Measurements from ENCODE around the gene CXXC5.

Gene CXXC5

DNA sequence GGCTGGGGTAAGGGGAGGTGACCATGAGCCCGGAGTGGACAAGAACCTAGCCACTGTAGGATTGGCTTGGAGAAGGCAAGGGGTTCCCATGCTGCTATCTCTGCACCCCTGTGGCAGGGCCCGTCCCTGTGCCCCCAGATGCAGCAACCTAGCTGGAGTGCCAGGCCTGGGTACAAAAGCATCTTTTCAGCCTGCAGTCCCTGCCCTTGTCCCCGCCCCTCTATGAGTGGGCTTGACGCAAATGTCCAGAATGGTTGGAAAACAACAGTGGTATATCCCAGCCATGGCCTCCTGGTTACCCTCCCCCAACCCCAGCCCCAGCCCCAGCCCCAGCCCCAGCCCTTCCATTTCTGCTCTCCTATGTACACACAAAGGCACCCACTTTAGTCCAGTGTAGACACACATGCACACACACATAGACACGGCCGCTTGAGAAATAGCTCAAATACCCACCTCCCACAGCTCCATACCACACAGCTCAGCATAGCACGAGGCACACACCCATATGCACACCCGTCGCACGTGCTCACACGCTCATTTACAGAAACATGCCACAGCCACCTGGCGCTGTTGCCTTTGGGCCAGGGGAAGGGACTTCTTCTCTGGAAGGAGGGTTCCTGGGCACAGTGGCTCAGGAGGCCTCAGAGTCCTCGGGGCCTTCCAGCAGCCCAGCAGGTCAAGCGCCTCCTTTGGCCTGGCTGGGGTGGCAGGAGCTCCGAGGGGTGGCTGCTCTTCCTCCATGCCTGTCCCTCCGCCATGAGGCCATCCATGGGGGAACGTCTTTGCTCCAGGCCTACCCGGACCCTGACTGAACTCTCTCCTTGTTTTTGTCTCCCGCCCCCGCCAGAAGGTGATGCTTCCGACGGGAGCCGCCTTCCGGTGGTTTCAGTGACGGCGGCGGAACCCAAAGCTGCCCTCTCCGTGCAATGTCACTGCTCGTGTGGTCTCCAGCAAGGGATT is 34.1 kb downstream of the CXXC5 start:
- DNase-seq = no peak

DNA sequence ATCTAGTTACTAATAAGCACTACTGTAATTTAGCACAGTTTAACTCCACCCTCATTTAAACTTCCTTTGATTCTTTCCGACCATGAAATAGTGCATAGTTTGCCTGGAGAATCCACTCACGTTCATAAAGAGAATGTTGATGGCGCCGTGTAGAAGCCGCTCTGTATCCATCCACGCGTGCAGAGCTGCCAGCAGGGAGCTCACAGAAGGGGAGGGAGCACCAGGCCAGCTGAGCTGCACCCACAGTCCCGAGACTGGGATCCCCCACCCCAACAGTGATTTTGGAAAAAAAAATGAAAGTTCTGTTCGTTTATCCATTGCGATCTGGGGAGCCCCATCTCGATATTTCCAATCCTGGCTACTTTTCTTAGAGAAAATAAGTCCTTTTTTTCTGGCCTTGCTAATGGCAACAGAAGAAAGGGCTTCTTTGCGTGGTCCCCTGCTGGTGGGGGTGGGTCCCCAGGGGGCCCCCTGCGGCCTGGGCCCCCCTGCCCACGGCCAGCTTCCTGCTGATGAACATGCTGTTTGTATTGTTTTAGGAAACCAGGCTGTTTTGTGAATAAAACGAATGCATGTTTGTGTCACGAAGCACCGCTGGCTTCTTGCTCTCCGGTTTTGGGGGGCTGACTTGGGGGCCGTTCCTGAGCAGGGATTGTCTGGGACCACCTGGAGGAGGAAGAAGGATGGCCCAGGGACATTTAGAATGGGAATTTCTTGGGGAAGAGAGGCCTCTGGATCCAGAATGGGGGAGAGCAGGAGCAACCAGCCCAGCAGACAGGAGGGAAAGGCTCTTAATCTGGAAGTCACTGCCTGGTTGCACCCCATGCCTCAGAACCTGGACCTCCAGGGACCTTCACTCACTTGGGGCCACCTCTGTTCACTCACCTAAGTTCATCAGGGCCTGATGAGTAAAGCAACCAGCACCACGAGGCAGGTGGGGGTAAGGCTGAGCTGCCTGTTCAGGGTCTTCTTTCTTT is 35.4 kb downstream of the CXXC5 start:
- no peak for DNase-seq

DNA sequence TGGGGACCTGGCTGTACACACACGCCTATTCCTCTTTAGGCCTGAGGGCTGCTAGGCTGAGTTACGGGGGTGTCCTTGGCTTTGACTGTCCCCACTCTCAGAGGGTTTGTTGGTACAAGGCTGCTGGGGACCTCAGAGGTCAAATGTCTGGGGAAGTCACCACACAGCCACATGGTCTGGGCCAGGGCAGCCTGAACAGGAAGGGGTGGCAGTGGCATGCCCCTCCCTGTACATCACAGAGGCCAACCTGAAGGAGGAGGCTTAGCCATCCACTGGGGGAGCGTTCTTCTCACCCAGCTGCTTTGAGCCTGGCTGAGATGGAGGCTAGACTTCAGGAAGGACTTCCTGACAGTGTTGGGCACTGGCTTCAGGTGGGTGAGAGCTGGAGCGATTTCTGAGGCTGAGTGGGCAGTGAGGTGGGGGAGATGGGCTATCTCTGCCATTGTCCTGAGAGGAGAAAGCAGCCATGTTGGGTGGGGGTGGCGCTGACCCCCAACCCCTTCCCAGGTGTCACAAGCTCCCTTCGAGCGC is 36.3 kb downstream of the CXXC5 start:
- no peak for DNase-seq

DNA sequence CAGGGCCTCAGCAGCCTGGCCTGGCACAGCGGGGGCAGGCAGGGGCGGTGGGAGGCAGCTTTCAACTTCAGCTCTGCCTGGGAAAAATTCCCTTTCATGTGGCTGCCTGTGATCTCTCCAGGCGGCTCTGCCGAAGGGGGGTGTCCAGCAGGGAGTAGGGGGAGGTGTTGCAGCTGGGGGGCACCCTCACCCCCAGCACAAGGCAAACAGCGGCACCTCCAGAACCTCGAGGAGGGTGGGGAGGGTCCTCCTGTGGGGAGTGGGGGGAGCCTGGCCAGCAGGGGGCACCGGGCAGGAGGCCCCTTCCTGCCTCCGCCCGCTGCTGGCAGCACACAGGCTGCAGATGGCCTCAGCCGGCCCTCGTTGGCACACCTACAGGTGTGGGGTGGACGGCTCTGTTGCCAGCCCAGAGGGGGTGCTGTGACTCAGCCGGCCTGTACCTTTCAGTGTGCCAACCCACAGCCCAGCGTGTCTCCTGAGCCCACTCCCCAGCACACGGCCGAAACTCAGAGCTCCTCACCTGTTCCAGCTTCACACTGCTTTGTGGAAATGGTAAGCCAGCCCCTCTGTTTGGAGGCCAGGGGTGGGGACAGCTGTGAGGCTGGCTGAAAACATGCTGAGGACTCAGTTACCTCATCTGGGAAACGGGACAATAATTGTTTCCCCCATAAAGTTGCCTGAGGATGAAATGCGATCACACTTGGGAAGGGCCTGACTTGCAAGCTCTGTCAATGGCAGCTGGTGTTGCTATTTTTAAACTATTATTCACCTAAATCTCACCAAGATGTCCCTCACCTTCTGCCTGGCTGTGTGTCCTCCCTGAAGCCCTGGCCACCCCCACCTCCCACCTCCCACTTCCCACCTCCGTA is 37.0 kb downstream of the CXXC5 start:
- DNase-seq = no peak

DNA sequence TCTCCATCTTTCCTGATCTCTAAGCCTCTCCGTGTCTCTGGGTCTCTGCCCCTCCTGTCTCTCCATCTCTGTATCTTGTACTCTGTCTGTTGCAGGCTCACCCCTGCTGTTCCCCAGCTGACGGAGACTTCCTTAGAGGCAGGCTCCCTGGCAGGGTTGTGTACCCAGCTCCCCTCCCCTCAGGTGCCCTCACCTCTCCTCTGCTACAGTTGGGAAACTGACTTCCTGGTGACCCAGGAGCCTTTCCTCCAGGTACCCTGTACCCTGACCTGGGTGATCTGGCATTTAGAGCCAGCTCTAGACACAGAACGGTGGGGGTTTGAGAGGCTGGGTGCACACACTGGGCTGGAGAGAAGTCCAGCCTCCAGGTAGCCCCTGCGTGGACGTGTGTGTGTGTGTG is 37.7 kb downstream of the CXXC5 start:
- DNase-seq = no peak

DNA sequence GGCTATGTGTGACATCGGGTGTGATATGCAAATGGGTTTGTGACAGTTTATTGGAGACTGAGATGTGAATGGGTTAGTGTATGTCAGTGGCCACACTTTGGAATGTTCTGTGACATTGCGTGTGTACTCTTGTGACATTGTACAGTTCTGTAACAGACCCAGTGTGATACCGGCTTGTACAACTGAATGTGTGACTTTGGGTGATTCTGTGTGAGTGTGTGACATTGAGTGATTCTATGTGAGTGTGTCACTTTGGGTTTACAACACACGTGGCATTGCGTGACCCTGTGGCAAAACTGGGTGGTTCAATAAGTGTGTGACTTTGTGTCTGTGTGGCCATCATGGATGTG is 38.2 kb downstream of the CXXC5 start:
- DNase-seq = no peak

DNA sequence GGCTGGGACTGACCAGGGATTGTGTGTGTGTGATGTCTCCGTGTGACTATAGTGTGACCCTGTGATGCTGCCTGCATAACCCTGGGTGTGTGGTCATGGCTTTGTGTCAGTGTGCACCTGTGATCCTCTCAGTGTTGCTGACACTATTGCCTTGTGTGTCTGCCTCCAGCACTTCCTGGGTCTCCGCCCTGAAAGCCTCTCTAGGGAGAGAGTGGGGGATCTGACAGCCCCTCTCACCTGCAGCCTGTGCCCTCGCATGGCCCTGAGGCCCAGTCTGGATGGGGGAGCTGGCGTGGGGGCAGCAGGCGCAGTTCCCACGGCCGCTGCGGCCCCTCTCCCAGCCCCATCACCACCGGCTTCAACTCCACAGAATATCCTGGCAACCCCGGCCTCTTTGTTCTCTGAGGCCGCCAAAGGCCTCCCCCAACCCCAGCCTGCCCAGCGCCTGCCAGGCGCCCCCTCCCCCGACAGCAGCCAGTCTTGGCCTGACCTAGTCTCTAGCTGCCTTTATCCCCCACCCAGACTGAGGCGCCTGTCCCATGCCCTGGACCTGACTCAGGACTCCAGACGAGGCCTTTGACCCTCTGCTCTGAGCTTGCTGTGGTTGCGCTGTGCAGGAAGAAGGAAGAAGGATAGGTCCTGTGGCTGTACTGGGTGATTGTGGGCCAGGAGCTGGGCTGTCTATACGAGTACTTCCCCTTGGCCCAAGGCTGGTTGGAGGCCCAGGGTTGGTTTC is 38.7 kb downstream of the CXXC5 start:
- no peak for DNase-seq

DNA sequence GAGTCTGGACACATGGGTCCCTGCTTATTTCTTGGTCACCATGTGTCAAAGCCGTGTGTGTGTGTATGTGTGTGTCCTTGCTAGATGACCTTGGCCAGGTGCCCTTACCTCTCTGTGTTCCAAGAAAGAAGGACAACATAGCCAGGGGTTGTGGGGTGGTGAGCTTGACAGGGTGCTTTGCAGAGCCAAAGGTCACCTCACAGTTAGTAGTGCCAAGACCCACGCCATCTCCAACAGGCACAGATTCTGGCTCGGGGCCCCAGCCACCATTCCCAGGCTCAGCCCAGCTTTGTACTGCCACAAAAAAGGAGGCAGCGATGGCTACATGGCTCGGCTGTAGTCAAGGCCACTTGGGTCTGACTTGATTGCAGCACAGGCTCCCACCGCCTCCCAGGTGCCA is 39.5 kb downstream of the CXXC5 start:
- no peak for DNase-seq

DNA sequence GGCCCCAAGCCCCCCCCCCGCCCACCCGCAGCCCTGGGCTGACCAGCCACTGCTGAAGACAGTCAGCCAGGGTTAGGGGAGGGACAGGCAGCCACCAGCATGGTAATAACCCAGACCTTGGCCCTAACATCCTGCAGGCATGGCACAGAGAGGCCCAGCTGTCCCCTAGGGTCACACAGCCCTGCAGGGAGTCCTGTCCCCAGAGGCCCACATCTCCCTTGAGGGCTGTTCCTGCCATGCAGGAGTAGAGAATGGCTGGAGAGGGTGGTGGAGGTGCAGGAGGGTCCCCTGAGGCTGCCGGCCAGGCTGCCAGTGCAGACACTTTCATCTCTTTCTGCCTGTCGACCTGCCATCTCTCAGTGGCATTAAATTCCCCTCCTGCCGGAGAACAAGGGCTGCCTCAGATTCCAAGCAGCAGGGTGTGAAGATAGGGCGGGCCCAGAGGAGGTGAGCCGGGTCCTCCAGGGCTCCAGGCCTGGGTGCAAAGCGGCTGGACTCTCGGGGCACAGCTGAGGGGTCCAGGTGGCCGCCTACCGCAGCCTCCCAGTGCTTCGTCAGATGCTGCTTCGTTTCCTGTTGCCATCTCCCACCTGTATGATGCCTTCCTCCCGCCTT is 40.0 kb downstream of the CXXC5 start:
- no peak for DNase-seq

DNA sequence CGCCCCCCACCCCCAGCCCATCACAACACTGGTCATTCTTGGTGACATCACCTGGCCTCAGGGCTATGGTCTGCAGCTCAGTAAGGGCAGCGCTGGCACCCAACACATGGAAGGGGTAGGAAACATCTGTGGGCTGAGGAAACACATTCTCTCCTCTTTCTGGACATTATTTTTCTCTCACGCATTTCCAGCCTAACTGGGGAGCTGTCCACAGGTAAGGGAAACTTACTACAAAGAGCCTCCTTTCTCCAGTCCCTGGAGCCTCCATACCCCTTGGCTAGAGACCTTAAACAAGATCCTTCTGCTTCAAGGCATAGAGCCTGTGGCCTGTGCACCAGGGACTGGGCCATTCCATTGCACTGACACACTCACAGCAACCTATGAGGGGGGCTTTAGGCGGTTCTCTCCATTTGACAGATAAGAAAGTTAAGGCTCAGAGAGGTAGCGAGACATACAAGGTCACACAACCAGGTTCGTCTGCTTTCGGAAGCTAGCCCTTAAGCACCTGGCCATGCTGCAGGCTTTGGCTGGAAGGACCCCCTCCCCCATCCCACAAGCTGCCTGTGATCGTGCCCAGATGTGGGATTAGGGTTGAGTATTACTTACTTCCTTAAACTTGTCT is 40.7 kb downstream of the CXXC5 start:
- no peak for DNase-seq

DNA sequence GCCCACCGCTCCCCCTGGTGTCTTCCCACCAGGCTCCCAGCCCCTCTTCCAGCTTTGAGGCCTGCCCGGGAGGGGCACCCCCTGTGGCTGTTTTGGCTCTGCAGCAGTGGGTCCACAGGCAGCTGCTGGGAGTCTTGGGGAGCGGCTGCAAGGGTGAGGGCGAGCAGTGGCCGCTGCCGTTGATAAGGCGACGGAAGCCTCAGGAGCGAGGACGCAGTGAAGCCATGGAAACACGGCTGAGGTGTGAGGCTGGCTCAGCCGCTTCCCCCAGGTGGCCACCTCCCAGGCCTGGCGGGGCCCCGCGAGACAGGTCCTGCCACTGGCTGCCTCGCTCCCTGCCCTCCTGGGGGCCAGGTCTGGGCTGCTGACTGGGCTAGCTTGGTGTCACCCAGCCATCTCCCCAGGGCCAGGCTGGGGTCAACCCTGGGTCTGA is 41.5 kb downstream of the CXXC5 start:
- no peak for DNase-seq

DNA sequence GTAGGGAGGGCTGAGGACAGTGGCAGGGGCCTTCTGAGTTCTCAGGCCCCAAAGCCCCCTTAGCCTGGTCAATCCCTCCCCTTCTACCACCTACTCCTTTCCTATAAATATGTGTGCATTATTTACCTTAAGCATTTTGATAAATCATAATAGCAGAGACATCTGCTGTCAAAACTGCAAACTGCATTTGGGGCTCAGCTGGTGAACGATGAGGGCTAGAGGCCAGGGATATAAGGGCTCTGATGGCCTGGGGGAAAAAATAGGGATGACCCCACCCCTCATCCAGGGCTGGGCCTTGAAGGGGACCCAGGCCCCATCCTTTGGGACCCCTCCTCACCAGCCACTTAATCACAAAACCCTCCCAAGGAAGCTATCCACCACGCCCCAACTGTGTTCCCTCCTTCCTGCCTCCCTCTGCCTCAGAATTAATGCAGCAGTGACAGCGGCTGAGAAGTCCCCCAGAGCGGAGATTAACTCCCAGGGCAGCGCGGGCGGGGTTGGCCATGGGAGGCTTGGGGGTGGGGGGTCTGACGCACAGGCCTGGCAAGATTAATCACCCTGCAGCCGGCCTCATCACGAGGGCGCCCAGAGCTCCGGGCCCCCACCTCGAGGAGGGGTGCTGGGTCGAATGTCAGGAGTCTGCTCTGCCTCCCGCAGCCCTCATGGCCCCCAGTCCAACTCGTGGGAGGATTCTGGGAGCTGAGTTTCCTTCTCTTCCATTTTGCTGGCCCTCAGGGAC is 42.1 kb downstream of the CXXC5 start:
- no peak for DNase-seq

DNA sequence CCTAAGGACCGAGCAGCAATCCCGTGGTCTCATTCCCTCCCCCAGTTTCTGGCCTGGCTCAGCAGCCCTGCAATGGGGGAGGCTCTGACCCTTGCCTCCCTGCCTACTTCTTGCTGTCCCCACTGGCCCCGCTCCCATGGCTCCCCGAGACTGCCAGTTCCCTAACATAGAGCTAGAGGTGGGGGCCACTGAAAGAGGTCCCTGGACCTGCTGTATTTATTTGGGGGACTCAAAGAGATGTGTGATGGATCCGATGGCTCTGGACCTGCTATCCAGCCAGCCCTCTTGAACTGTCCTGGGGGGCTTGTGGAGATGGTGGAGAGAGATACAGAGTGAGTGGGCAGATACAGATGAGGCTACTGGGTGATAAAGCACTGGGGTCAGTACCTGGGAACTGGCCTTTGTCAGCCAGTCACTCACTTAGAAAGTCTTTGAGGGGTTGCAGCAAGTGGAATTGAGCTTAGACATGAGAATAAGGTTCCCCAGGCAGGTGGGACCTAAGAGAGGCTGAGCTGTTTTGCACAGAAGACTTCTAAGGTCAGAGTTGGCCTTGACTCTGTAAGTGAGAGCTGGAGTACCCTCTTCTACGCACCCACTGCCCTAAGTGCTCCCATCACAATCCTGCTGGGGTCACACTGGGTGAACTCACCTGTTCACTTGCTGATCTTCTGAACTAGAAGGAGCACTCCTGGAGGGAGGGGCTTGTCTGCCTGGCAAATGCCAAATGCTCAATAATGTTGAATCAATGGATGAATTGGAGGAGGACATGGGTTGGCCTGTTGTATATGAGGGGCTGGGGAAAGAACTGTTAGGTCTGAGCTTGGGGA is 42.9 kb downstream of the CXXC5 start:
- DNase-seq = no peak

DNA sequence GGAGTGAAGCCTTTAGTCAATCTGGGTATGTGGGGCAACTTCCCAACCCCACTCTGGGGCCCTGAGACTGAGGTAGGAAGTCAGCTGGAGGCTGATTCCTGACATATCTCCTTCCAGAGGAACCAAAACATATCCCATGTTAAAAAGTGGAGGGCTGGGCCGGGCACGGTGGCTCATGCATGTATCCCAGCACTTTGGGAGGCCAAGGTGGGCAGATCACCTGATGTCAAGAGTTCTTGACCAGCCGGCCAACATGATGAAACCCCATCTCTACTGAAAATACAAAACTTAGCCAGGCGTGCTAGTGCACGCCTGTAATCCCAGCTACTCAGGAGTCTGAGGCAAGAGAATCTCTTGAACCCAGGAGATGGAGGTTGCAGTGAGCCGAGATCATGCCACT is 44.0 kb downstream of the CXXC5 start:
- no peak for DNase-seq

DNA sequence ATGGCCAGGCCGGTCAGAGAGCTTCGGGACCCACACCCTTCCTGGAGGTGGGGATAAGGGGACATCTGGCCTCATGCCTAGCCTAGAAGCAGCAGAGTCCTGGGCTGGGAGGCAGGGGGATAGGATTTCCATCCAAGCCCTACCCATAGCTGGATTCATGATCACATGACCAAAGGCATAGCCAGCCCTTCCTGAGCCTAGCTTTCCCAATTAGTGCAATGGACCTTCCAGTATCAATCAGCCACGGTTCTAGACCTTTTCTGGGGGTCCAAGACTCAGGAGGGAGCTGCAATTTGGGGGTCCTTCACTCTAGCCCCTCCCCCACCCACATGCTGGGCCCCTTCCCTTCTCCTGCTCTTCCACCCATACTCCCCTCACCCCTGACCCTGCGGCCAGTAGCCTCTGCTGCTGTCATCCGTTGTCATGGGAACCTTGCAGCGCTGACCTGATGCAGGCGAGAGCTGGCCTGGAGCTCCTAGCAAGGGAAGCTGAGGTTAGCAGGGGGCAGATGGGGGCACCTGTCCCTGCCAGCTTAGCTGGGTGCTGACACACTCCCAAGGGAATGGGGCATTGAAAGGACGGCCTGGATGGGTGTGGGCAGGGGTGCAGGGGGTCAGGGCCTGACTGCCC is 44.6 kb downstream of the CXXC5 start:
- no peak for DNase-seq

DNA sequence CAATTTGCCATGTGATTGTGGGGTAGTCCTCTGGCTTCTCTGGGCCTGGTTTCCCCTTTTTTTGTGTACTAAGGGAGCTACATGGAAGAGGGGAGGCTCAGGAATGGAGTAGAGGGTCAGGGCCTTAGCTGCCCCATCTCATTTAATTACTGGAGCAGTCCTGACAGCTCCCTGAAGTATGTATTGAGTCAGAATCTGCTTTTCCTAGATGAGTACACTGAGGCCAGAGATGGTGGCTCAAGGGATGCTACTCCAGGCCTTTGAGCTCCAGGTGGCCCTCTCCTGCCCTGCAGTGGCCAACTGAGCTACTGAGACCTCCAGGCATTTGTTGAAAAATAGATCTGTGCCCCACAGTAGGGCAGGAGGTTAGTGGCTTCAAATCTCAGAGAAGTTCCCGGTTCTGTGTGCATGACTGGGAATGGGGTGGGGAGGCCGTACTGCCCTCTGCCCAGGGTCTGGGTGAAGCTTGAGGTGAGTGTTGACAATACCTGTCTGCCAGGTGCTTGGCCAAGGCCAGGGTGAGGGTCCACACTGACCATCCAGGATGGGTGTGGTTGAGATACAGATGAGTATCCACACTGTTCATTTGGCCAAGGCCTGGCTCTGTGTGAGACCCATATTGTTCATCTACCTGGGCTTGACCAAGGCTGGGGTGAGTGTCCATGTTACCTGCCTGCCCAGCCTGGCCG is 45.7 kb downstream of the CXXC5 start:
- no peak for DNase-seq

DNA sequence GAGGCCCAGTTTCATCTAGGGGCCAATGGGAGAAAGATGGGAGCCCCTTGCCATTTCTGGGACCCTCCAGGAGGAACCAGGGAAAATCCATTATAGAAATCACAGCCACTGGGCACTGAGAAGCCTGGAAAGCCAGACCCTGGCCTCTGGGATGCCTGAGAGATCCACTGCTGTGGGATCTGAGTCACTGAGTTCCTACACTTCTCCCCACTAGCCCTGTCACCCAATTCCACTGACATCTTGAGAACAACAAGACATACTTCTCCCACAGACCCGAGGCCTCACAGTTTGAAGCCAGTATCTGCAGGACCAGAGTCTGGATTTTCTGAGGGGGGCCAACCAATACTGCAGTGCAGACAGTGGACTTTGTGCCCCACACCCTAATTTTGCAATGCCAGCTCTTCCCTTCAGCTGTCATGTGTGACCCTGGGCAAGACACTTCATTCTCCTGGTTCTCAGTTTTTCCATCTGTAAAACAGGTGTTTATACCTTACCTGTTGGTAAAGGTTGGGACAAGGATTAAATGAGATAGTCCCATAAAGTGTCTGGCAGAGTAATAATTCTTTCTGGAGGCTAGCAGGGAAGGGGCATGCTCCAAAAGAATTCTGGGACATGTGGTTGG is 46.5 kb downstream of the CXXC5 start:
- no peak for DNase-seq

DNA sequence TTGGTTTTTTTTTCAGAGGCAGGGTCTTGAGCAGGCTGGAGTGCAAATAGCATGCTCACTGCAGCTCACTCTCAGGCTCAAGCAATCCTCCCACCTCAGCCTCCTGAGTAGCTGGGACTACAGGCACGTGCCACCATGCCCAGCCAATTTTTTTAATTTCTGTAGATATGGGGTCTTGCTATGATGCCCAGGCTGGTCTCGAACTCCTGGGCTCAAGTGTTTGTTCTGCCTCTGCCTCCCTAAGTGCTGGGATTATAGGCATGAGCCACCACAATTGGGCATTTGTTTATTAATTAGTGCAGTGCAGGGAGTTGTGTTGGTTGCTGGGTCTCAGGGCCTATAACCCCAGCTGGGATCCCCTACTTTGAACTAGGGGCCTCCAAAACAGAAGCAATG is 47.0 kb downstream of the CXXC5 start:
- DNase-seq = no peak

Data from activated T-cell treated with anti-CD3 and anti-CD28 coated beads for 4 hours (primary cell).